HG03442 (cell line): ENCODE measurements around the gene SLC6A9.
A peak's percentile ranks its signal among the peaks of the same experiment; 100 is the strongest.

Experiments used
- ATAC-seq: cut with Tn5 transposase; IDR thresholded peaks from one replicate; pipeline ENCODE4 v1.9.1; 2021; ENCODE audit warnings: mild to moderate bottlenecking, moderate library complexity; ENCODE audit not compliant: unreplicated experiment

The SLC6A9 gene

GRCh38 chr1:43973981-43974442, 57.2 kb downstream of the SLC6A9 start:
- no peak for ATAC-seq

DNA sequence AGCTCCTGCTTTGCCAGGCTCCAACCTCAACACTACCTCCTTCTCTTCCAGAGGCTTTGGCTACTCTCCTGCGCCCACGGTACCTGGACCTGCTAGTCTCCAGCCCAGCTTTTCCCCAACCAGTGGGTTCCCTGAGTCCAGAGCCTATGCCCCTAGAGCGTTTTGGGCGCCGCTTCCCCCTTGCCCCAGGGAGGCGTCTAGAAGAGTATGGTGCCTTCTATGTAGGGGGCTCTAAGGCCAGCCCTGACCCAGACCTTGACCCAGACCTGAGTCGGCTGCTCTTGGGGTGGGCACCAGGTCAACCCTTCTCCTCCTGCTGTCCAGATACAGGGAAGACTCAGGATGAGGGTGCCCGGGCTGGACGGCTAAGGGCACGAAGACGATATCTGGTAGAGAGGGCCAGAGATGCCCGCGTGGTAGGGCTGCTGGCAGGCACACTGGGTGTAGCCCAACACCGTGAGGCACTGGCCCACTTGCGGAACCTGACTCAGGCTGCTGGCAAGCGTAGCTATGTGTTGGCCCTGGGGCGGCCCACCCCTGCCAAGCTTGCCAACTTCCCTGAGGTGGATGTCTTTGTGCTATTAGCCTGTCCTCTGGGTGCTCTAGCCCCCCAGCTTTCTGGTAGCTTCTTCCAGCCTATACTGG, 59.8 kb downstream of the SLC6A9 start:
- no peak for ATAC-seq

- no peak for ATAC-seq
Observed at GRCh38 chr1:43970911-43971310, 60.4 kb downstream of the SLC6A9 start.

DNA sequence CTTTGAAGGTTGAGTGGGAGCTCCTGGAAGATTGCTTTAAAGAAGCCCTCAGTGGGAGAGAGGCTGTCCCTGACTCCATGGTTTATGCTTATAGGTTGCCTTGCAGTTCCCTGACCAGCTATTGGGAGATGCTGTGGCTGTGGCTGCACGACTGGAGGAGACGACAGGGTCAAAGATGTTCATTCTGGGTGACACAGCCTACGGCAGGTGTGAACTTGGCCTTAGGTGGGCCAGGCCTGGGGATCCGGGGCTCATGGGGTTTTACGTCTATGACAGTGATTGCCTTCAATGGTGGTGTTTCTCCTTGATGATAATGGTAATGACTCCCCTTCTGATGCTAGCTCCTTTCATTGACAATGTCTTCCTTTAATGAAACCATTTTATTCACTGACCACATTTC, 60.8 kb downstream of the SLC6A9 start:
- ATAC-seq, result no peak

DNA sequence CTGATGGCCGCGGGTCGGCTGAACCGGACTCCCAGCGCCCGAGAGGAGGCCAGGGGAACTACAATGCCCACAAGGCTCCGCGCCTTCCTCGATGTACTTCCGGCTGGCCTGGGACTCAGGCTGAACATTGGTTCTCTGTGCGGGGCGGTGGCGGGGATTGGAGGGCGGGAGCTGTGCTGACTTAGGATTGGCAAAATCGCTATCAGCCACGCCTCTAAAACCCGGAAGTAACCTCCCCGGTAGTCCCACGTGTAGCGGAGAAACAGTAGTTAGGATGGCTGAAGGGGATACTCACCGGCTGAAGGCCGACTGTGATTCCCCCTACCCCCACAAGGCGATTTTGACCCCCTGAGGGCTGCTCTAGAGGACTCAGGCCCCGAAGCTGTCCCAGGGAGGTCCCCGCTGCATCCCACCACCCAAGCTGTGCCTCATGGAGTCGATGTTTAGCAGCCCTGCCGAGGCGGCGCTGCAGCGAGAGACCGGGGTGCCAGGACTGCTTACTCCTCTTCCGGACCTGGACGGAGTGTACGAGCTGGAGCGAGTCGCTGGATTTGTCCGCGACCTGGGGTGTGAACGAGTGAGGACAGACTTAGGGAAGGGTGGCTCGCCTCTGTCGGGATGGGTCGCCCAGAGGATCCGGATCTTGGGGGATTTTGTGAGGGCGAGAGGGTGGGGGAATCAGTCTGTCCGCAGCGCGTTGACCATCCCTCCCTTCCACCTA, 61.4 kb downstream of the SLC6A9 start, which contains the start of gene DPH2:
Gene DPH2 (plus strand): TSS at position 265 of the 721 bp plus-strand sequence. CDS start 166 bp downstream, at position 431.
- peak; percentile 76 for ATAC-seq

GRCh38 chr1:43969416-43969745, 61.9 kb downstream of the SLC6A9 start:
- no peak for ATAC-seq

DNA sequence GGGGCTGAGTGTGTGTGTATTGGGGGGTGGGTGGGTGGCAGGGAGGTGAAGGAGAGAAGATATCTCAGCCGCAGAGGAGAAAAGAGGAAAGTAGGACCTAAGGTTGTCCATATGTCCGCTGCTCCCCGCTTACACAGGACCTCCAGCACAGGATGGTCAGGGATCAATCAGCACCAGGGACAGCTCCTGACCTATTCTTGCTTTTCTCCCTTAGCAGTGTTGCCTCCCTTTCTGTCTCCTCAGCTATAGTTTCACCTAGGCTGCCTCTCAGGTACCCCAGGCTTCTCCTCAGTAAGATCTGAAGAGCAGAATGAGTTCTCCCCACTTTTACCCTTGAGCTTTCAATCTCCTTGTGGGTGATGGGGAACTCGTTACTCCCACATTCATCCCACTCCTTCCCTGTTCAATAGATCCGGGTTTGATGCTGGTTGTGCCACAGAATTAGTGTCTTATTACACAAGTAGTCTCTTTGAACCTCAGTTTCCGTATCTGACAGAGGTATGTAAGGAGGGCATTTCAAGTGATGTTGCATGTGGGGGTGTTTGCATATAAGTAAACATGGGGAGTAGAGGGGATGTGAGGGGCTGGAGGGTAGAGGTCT, 62.8 kb downstream of the SLC6A9 start:
- ATAC-seq, result no peak

DNA sequence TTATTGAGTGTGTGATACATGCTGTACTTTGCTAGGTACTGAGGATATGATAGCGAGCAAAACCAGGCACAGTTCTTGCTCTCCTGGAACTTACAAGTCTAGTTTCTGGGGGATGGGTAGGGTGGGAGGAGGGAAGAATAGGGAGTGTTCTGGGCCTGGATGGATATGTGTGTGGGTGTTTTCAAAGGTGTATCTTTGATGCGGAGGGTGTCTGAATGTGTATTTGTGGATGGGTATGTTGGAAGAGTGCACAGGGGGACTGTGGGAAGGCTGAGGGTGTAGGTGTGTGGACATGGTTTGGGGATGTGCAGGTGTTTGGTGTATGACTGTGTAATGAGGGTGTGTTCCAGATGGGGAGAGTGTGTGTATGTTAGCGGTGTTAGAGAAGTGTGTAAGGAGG, 65.9 kb downstream of the SLC6A9 start:
- ATAC-seq, result no peak

GRCh38 chr1:43963890-43964289, 67.4 kb downstream of the SLC6A9 start:
- no peak for ATAC-seq

- no peak for ATAC-seq
Observed at GRCh38 chr1:43963006-43963405, 68.3 kb downstream of the SLC6A9 start.

DNA sequence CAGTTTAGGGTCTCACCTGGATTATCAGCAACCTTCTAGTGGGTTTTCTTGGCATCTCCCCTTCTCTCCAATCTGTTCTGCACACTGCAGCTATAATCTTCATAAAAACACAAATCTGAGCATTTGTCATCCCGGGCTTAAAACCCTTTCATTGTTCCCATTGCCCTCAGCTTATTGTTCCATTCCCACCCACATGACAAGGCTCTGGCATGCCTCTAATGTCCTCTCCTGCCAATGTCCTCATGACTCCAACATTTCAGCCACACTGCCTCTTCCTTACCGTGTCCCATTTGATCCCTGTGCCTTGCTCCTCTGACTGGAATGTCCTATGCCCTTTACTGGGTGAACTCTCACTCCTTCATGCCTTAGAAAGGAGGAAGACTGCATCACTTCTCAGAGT, 68.9 kb downstream of the SLC6A9 start:
- no peak for ATAC-seq

DNA sequence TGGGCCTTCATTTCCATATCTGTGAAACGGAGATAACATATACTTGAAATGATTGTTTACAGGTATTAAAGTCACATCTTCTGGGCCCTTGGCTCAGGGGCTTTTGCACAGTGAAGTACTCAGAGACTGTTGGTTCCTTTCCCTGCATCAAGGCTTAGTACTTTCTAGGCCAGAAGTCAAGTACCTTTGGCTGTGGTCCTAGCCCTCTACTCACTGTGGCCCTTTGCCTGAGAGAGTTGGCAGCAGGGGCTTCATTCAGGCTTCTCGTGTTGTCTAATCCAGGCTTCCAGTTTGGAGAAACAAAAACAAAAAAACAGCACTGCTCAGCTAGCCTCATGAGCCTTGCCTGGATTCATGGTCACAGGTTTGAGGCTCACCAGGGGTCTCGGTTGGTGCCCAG, 69.6 kb downstream of the SLC6A9 start:
- no peak for ATAC-seq

- no peak for ATAC-seq
Observed at GRCh38 chr1:43960798-43961197, 70.5 kb downstream of the SLC6A9 start.

GRCh38 chr1:43958351-43959255, 72.7 kb downstream of the SLC6A9 start:
- no peak for ATAC-seq

- ATAC-seq, result no peak
Observed at GRCh38 chr1:43957407-43958040, 73.7 kb downstream of the SLC6A9 start.

GRCh38 chr1:43956234-43956633, 75.0 kb downstream of the SLC6A9 start:
- no peak for ATAC-seq

DNA sequence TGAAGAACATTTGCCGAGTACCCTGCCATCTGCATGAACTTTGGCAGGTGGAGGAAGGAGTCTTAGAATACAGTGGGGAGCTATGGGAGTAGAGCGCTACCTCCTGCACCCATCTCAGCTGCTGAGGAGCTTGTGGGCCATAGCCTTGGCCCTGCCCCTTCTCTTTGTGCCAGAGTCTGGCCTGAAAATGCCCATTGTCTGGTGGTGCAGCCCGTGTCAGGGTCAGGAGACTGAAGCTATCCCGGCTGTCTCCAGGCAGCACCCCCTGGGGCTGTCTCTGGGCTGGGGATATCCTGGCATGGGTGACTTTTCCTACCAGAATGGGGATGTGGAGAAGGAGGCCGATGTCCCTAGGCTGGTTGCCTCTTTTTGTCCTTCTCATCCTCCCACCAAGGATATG, 77.2 kb downstream of the SLC6A9 start:
- no peak for ATAC-seq

DNA sequence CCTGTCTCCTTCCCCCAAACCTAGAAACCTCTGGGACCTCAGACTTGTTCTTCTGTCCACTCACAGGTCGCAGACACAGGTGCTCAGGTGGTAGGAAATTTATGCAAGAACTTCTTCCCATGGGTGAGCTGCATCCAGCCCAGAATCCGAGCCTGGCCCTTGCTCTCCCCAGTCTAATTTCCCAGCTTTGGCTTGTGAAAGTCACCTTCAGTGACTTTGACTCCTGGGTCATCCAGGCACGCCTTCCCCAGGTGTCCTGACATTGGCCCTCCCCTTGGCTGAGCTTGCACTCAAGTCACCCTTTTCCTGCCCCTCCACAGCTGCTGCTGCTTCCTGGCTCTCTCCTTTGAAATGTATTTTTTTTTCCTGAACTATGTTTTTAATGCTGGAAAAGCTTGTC, 77.9 kb downstream of the SLC6A9 start:
- no peak for ATAC-seq

- no peak for ATAC-seq
Observed at GRCh38 chr1:43952731-43953346, 78.4 kb downstream of the SLC6A9 start.
